ENCODE data around the gene DPYSL5. TPM values are rescaled to one million over a fixed set of nuclear protein-coding genes. Genes with fewer than 3 reads are reported as not detected.

The DPYSL5 gene
- total RNA-seq, 6 donors from 2014 or later: not detected

DNA sequence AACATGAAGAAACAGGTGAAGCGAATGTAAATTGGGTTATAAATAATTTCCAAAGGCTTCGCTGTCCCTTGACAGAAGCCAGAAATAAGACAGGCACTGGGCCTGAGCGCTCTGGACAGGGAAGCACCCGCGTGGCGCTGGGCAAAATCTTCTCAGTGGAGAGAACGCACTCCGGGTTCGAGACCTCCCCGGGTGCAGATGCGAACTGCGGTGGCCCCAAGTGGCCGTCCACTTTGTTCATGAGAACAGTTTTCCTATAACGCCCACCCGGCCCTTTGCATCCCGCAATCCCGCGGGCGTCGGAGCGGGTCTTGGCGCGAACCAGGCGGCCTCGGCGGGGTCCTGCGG, 651 bp upstream of the DPYSL5 start:
- WGBS, 2 donors: 4 to 6% methylated on average over 13 to 15 of the region's 27 CpGs
- DNase-seq (no peak), ATAC-seq (ENCODE audit: low FRiP score in 2 of 2) (no peak)
- Histone ChIP-seq H3K27me3 (peaks cover 0 to 54% (median 38%) of the 10 kb centered on the region in 4 donors), H3K4me1 (peaks cover 26 to 38% (median 33%) of the 10 kb centered on the region in 4 donors), H3K9me3 (no peaks in the 10 kb centered on the region), H3K4me3 (peak overlapping the region in 2 of 4 donors; percentile 20 to 41), H3K27ac (no peak overlapping the region), H3K36me3 (no peaks in the 10 kb centered on the region)
- TF ChIP-seq, protein P1, sequence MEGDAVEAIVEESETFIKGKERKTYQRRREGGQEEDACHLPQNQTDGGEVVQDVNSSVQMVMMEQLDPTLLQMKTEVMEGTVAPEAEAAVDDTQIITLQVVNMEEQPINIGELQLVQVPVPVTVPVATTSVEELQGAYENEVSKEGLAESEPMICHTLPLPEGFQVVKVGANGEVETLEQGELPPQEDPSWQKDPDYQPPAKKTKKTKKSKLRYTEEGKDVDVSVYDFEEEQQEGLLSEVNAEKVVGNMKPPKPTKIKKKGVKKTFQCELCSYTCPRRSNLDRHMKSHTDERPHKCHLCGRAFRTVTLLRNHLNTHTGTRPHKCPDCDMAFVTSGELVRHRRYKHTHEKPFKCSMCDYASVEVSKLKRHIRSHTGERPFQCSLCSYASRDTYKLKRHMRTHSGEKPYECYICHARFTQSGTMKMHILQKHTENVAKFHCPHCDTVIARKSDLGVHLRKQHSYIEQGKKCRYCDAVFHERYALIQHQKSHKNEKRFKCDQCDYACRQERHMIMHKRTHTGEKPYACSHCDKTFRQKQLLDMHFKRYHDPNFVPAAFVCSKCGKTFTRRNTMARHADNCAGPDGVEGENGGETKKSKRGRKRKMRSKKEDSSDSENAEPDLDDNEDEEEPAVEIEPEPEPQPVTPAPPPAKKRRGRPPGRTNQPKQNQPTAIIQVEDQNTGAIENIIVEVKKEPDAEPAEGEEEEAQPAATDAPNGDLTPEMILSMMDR (IDR thresholded peaks at IDR 0.05): no peak
- TF ChIP-seq POLR2AphosphoS5 (IDR thresholded peaks at IDR 0.05) (no peak), EP300 (IDR thresholded peaks at IDR 0.05) (no peak), POLR2A (IDR thresholded peaks at IDR 0.05) (no peak)

DNA sequence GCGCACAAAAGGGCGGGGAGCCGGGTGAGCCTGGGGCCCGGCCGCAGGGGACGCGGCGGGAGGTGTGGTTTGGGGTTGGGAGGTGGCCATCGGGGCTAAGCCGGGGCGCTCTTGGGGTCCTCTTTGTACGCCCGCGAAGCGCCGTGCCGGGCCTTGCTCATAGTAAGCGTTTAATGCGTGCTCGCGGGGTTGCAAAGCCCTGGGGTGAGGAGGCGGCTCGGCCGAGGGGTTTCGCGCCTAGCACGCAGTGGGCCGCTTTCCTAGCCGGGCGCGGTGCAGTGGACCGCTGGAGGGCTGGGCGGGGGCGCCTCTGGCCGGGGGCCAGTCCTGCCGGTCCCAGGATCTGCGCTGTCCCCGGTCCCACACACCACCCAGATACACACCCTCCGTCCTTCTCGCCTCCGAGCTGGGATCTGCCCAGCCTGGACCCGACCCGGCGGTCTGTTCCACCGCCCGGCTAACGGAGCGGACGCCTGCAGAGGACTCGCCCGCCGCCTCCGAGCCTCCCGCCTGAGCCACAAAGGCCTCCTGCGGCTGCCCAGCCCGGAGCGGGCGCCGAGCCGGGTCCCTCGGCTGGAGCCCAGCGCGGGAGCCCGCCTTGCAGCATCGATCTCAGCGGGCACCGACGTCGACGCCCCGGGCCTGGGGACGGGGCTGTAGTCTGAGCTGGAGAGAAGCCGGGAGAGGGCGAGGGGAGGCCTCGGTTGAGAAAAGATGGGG, 564 bp downstream of the DPYSL5 start:
- 1 to 4% methylated on average over 26 to 60 of the region's 75 CpGs for WGBS, 2 donors
- Histone ChIP-seq H3K27me3 (peaks cover 0 to 54% (median 38%) of the 10 kb centered on the region in 4 donors), H3K4me3 (peak overlapping the region in 3 of 4 donors; percentile 20 to 41 (median 29)), H3K9me3 (no peaks in the 10 kb centered on the region), H3K4me1 (peaks cover 26 to 38% (median 33%) of the 10 kb centered on the region in 4 donors), H3K36me3 (no peaks in the 10 kb centered on the region), H3K27ac (no peak overlapping the region)
- ATAC-seq (ENCODE audit: low FRiP score in 2 of 2) (peak in 1 of 2 donors; percentile 44), DNase-seq (peak in 1 of 2 donors; percentile 84)
- TF ChIP-seq POLR2A (IDR thresholded peaks at IDR 0.05) (no peak), EP300 (IDR thresholded peaks at IDR 0.05) (no peak), POLR2AphosphoS5 (IDR thresholded peaks at IDR 0.05) (no peak)
- TF ChIP-seq, protein P1 (IDR thresholded peaks at IDR 0.05): no peak

DNA sequence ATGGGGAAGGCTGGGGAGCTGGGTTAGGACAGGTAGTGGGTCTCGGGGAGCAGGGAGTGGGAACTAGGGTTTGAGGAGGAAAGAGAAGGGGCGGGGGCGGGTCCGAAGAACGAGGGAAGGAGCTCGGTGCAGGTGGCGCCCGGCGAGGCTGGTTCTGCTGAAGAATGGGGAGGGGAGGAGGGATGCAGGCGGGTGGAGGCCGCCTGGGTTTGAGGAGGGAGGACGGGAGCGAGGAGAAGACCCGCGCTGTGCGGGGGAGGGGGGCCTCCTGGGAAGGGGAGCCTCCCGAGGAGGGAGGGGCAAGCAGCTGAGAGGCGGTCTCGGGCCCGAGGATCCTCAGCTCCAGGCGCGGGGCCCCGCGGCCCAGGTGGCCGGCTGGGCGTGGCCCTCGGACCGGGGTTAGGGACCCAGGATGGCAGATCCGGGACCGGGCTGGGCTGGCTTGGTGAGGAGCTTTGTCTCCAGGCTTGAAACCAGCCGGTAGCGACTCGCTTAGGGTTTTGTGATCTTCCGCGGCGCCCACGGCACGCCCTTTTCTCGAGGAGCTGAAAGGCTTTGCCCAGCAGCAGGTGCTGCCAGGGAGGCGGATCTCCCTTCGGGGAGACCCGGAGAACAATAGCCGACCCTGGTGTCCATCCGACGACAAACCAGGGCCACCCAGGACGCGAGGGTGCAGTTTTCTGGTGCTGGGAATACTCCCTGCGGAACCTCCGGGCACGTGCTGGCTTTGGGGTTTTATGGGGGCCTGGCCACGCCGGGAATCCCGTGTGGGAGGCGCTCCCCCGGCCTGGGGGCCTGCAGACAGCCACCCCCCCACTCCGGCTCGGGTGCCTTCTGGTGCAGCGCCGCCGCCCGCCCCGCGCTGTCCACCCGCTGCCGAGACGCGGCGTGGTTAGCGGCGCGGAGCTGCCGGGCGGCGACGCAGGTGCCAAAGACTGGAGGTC, 1.4 kb downstream of the DPYSL5 start:
- Histone ChIP-seq H3K27me3 (peaks cover 0 to 54% (median 38%) of the 10 kb centered on the region in 4 donors), H3K4me3 (peak overlapping the region in 2 of 4 donors; percentile 29 to 41), H3K36me3 (no peaks in the 10 kb centered on the region), H3K27ac (no peak overlapping the region), H3K4me1 (peaks cover 26 to 38% (median 33%) of the 10 kb centered on the region in 4 donors), H3K9me3 (no peaks in the 10 kb centered on the region)
- ATAC-seq (ENCODE audit: low FRiP score in 2 of 2): no peak
- peak in 1 of 2 donors; percentile 80 for DNase-seq
- WGBS, 2 donors: 3 to 6% methylated on average over 29 to 32 of the region's 75 CpGs
- TF ChIP-seq POLR2A (IDR thresholded peaks at IDR 0.05) (no peak), POLR2AphosphoS5 (IDR thresholded peaks at IDR 0.05) (no peak), EP300 (IDR thresholded peaks at IDR 0.05) (no peak)
- TF ChIP-seq, protein P1 (IDR thresholded peaks at IDR 0.05): no peak

DNA sequence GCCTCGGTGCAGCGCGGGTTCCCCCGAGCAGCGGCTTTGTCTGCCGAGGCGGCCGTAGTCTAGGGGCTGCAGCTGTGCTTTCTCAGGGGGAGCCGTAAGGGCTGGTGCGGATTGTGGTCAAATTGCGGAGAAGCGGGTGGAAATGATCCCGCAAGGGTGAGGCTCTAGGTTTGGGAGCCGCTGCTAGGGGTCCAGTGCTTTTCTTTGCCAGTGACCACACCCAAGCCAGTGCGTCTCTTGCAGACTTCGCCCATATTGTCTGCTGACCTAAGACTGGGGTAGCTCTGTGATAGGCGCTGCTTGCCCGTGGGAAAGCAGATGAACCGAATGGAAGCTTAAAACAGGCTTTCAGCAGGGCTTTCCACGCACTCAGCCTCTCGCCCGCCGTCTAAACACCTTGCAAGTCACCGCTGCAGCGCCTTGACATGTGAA, 2.1 kb downstream of the DPYSL5 start:
- Histone ChIP-seq H3K4me3 (peak overlapping the region in 1 of 4 donors; percentile 41), H3K9me3 (no peaks in the 10 kb centered on the region), H3K27ac (no peak overlapping the region), H3K36me3 (no peaks in the 10 kb centered on the region), H3K27me3 (peaks cover 0 to 53% (median 37%) of the 10 kb centered on the region in 4 donors), H3K4me1 (peaks cover 26 to 38% (median 33%) of the 10 kb centered on the region in 4 donors)
- TF ChIP-seq POLR2A (IDR thresholded peaks at IDR 0.05): no peak
- 39 to 51% methylated on average over 11 to 19 of the region's 25 CpGs for WGBS, 2 donors
- DNase-seq: no peak
- no peak for ATAC-seq (ENCODE audit: low FRiP score in 2 of 2)

DNA sequence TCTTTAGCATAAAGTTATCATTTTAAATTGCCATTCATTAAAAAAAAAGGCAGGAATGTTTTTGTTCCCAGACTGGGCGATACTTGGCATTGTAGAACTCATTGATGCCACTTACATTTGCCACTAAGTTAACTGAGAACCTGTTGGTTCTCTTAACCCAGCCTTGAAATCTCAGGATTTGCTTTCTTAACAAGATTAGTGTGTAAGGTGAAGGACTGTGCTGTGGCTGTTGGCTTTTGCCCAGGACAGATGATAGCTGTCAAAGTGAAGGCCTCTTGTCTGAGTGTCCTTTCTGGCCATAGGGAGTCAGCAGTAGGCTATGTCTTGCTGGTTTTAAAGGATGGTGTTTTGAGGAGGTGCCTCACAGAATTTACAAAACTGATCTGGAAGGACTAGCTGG, 2.6 kb downstream of the DPYSL5 start:
- no peak overlapping the region for H3K27ac ChIP-seq
- no peaks in the 10 kb centered on the region for H3K36me3 ChIP-seq
- TF ChIP-seq EP300 (IDR thresholded peaks at IDR 0.05) (no peak), POLR2A (IDR thresholded peaks at IDR 0.05) (no peak), POLR2AphosphoS5 (IDR thresholded peaks at IDR 0.05) (no peak)
- TF ChIP-seq, protein P1 (IDR thresholded peaks at IDR 0.05): no peak
- ATAC-seq (ENCODE audit: low FRiP score in 2 of 2) (no peak), DNase-seq (no peak)
- peaks cover 26 to 38% (median 33%) of the 10 kb centered on the region in 4 donors for H3K4me1 ChIP-seq
- H3K4me3 ChIP-seq: no peak overlapping the region
- WGBS, 2 donors: 71 to 100% methylated on average over 1 of the region's 1 CpG
- H3K27me3 ChIP-seq: peaks cover 0 to 48% (median 35%) of the 10 kb centered on the region in 4 donors
- H3K9me3 ChIP-seq: no peaks in the 10 kb centered on the region
